NCI-H1694 treated with DMSO at 0.1 percent for 48 hours (cell line): Measurements from ENCODE around the gene FUBP3.
"Not testable (repeated sequence)": the region's sequence is repeated elsewhere in the genome, so short reads cannot be mapped to it uniquely, and the experiment has no call there.

Experiments
- DNase-seq: peaks from one replicate; lab custom pipeline; 2025; lab: John Stamatoyannopoulos, UW

The FUBP3 gene

DNA sequence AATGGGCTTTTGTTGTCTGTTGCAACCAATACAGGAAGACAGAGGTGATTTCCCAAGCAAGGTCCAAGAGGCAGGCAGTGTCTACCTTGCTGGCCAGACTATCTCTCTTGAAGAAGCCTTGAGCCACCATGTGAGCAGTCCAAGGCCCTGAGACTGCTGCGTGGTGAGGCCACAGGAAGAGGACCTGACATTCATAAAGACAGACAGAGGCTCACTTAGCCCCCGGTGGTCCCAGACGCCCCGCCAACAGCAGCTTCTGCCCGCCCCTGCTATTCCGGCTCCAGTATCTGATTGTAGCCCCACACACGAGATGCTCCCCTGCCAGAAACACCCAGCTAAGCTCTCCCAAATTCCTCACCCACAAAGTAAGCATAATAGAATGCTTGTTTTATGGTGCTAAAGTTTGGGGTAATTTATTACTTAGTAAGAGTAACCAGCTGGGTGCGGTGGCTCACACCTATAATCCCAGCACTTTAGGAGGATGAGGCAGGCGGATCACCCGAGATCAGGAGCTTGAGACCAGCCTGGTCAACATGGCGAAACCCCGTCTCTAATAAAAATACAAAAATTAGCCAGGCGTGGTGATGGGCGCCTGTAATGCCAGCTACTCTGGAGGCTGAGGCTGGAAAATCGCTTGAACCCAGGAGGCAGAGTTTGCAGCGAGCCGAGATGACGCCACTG, 22.8 kb upstream of the FUBP3 start:
- DNase-seq: no peak

DNA sequence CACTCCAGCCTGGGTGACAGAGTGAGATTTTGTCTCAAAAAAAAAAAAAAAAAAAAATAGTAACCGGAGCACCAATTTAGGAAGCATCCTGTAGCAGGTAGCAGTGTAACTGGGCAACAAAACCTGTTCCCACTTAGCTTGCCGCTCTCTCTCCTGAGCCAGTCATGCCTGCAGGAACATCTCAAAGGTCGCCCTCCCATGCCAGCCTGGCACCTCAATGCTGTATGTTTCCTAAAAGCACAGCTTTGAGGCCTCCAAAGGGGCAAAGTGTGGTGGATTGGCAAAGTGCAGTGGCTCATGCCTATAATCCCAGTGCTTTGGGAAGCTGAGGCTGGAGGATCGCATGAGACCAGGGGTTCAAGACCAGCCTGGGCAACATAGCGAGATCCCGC, 22.3 kb upstream of the FUBP3 start:
- no peak for DNase-seq

GRCh38 chr9:130561056-130561455, 18.3 kb upstream of the FUBP3 start:
- no peak for DNase-seq

- not testable (repeated sequence) for DNase-seq
Observed at GRCh38 chr9:130562525-130562924, 16.9 kb upstream of the FUBP3 start.

DNA sequence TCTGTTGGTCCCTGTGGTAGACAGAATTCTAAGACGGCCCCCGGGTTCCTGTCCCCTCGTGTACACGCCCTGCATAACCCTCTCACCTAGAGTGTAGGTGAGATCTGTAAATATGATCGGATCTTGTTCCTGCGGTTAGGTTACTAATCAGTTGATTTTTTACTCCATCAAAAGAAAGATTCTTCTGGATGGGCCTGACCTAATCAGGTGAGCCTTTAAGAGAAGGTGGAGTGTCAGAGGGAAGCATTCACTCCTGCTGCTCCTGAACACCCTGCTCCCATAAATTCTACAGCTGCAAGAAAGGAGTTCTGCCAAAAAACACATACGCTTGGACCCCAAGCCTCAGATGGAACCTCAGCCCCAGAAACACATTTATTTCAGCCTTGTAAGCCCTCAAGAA, 15.6 kb upstream of the FUBP3 start:
- no peak for DNase-seq

DNA sequence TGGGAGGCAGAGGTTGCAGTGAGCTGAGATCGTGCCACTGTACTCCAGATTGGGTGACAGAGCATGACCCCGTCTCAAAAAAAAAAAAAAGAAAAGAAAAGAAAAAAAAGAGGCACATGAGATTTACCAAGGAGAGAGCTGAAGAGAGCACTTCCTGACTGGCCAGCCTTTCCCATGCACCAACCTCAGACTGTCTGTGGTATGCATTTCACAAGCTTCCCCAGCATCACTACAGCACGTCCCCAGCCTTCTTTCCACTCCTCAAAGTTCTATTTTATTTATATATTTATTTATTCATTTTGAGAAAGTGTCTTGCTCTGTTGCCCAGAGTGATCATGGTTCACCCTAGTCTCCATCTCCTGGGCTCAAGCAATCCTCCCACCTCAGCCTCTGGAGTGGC, 13.6 kb upstream of the FUBP3 start:
- no peak for DNase-seq

DNA sequence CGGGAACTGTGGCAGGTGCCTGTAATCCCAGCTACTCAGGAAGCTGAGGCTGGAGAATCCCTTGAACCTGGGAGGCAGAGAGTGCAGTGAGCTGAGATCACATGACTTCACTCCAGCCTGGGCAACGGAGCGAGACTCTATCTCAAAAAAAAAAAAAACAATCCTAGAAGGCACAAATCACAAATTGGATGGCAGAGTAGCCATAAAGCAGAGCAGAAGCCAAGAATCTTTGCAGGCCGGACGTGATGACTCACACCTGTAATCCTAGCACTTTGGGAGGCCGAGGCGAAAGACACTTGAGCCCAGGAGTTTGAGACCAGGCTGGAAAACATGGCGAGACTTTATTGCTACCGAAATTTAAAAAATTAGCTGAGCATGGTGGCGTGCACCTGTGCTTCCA, 9.2 kb upstream of the FUBP3 start:
- DNase-seq: no peak

- no peak for DNase-seq
Observed at GRCh38 chr9:130575514-130575913, 3.9 kb upstream of the FUBP3 start.

- no peak for DNase-seq
Observed at GRCh38 chr9:130576176-130576575, 3.2 kb upstream of the FUBP3 start.

GRCh38 chr9:130579738-130580463, 524 bp downstream of the FUBP3 start:
- DNase-seq: no peak

DNA sequence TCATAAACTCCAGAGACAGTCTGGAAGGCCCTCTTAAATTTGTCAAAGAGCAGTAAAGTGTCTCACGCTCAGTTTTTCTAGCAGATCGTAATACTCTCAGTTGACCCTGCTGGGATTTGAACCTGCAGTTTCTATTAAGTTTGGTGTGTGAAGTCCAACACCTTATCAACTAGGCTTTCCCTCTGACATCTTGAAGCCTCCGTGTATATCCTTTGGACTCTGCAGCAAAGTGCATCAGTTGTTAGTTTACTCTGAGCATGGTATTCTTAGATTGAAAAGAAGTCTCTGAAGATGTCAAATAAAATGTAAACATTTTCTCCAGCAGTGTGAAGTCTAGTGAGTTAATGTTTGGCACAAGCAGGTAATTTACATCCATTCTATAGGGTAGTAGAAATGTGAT, 2.4 kb downstream of the FUBP3 start:
- no peak for DNase-seq

DNA sequence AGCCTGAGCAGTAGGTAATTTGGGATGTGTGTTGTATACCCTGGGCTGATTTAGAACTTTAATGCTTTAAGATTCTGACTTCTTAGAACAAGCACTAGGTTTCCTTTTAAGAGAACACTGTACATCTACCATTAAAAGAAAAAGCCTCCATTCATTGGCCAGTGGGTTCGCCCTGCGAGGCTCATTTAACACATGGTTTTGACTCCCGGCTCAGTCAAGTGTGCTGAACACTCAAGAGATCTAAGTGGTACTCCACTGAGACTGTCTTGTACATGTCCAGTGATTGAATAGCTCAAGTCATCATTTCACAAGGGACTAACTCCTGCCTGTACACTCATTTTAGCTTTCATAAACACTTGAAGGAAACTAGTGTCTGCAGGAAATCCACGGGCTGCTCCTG, 3.9 kb downstream of the FUBP3 start:
- no peak for DNase-seq

DNA sequence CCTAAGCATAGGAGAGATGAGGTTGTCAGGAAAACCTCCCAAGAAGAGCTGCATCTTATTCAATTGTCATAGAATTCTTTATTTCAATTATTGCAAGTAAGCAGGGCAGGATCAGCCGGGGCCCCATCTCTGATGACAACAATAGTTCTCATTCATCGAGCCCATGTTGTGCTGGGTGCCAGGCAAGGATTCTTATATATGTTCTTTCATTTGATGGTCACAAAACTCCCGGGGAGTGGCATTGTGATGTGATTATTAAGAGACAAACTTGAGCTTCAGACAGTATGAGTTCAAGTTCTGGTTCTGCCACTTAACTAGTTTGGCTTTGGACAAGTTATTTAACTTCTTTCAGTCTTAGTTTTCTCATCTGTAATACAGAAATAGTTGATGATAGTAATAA, 8.5 kb downstream of the FUBP3 start:
- no peak for DNase-seq

GRCh38 chr9:130588416-130588815, 9.0 kb downstream of the FUBP3 start:
- no peak for DNase-seq

- DNase-seq: no peak
Observed at GRCh38 chr9:130589754-130590153, 10.4 kb downstream of the FUBP3 start.

- DNase-seq: no peak
Observed at GRCh38 chr9:130590305-130590704, 10.9 kb downstream of the FUBP3 start.

DNA sequence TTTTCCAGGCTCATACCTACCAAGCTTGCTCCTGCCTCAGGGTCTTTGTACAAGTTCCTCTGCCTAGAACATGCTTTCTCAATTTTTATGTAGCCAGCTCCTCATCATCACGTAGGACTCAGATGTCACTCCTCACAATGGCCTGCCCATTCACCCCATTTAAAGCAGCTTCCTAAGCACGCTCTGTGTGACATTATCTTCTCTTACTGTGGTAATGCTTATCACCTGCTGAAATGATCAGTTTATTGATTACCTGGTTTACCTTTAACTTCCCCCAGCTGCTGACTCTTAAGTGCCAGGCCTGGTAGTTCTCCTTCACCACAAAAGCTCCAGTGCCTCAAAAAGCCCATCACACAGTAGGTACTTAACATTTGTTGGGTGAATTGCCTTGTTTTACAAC, 13.6 kb downstream of the FUBP3 start:
- no peak for DNase-seq

GRCh38 chr9:130597228-130597627, 17.9 kb downstream of the FUBP3 start:
- no peak for DNase-seq

DNA sequence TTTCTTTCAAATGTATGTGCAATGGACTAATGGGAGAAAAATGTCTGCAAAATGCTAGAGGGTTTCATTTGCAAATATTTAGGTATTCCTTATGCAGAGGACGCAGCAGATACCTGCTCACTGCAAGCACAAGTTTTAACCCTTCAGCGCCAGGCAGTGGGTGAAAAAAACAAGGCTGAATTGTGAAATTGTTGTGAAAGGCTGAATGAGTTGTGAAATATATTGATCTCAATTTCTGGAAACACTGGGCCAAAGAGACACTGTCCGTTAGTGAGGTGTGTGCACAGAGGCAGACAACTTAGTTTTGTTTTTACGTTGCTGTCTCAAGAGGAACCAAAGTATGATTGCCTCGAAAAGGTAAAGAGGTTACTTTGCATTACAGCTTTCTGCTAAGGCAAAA, 18.8 kb downstream of the FUBP3 start:
- DNase-seq: no peak

GRCh38 chr9:130599625-130600024, 20.2 kb downstream of the FUBP3 start:
- no peak for DNase-seq

DNA sequence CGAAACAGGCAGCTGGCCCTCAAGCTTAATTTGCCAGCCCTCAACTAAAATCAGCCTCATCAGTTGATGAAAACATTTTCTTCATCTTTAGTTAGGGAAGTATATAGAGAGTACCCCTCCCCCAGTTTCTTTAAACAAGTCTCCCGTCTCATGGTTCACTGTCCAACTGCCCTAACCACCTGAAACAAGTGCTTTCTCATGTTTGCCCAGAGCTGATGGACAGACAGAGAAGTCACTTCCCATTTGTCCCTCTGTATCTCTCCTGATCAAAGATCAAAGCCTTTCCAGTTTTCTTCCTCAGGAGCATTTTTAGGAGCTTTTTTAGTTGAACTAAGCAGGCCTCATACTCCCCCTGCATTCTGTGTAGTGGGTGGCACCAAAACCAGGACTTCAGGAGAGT, 21.7 kb downstream of the FUBP3 start:
- no peak for DNase-seq

GRCh38 chr9:130604295-130604694, 24.9 kb downstream of the FUBP3 start:
- no peak for DNase-seq

GRCh38 chr9:130606887-130607600, 27.7 kb downstream of the FUBP3 start:
- DNase-seq: no peak
